Measurements from ENCODE around the gene MAP3K19.
"Not testable (repeated sequence)": the region's sequence is repeated elsewhere in the genome, so short reads cannot be mapped to it uniquely, and the experiment has no call there.

The MAP3K19 gene

GRCh38 chr2:134967166-134967565 is 80.1 kb downstream of the MAP3K19 start:
- WGBS, 2 experiments = 94 to 95% methylated on average over 10 of the region's 10 CpGs
- H3K4me1 ChIP-seq (ENCODE audit: control insufficient read depth, insufficient read depth, low read length); H3K27me3 ChIP-seq (ENCODE audit: control insufficient read depth, insufficient read depth, low read length, poor library complexity, severe bottlenecking); H3K27ac ChIP-seq (ENCODE audit: insufficient read depth, low read depth, low read length, poor library complexity, severe bottlenecking); H3K9me3 ChIP-seq (ENCODE audit: control insufficient read depth, low read length); H3K4me3 ChIP-seq (ENCODE audit: insufficient read depth, low read depth, low read length); H3K36me3 ChIP-seq (ENCODE audit: control insufficient read depth, insufficient read depth, low read length): not testable (repeated sequence)

DNA sequence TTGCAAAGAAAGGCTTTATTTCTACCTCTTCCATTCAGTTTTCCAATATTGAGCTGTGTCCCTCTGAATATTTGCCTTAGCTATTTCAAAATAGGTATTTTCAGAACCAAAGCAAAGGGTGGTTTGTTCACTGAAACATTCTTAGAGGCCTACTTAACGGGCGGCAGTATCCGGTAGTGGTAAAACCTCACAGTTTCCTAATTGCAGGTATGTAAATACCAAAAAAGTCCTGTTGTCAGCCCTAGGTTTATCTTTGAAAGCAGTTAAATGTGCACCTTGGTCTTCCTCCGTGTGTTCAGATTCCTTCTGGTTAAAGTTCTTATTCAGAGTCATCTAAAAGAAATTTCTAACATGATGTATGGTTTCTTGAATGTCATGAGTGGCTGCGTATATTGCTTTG is 89.8 kb downstream of the MAP3K19 start:
- no peak overlapping the region for H3K4me3 ChIP-seq (ENCODE audit: insufficient read depth, low read depth, low read length)
- H3K4me1 ChIP-seq (ENCODE audit: control insufficient read depth, insufficient read depth, low read length) = no peaks in the 10 kb centered on the region
- no peak overlapping the region for H3K27ac ChIP-seq (ENCODE audit: insufficient read depth, low read depth, low read length, poor library complexity, severe bottlenecking)
- H3K9me3 ChIP-seq (ENCODE audit: control insufficient read depth, low read length) = no peaks in the 10 kb centered on the region
- H3K27me3 ChIP-seq (ENCODE audit: control insufficient read depth, insufficient read depth, low read length, poor library complexity, severe bottlenecking) = no peaks in the 10 kb centered on the region
- peaks cover 12% of the 10 kb centered on the region for H3K36me3 ChIP-seq (ENCODE audit: control insufficient read depth, insufficient read depth, low read length)
- WGBS, 2 experiments = 94 to 100% methylated on average over 4 to 5 of the region's 5 CpGs

DNA sequence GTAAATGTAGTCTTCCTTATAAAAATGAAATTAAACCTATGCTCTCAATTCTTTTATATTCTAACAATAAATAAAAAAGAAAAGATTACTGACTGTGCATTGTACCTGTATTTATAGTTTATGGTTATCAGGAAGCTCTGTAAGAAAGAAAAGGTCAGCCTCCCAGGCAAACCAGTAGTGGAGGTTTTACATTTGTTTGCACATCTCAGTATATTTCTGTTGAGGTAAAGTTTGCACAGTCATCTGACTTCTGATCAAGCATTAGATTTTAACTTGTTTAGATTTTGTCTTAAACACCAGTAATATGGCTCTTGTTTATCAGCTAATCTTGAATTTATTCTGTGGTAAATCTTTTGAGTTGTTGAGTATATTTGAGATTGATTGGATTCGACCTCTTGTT is 91.5 kb downstream of the MAP3K19 start:
- 100% methylated on average over 1 of the region's 1 CpG for WGBS, 2 experiments
- H3K4me1 ChIP-seq (ENCODE audit: control insufficient read depth, insufficient read depth, low read length) = no peaks in the 10 kb centered on the region
- H3K4me3 ChIP-seq (ENCODE audit: insufficient read depth, low read depth, low read length) = no peak overlapping the region
- peaks cover 15% of the 10 kb centered on the region for H3K36me3 ChIP-seq (ENCODE audit: control insufficient read depth, insufficient read depth, low read length)
- no peak overlapping the region for H3K27ac ChIP-seq (ENCODE audit: insufficient read depth, low read depth, low read length, poor library complexity, severe bottlenecking)
- H3K27me3 ChIP-seq (ENCODE audit: control insufficient read depth, insufficient read depth, low read length, poor library complexity, severe bottlenecking) = no peaks in the 10 kb centered on the region
- no peaks in the 10 kb centered on the region for H3K9me3 ChIP-seq (ENCODE audit: control insufficient read depth, low read length)

GRCh38 chr2:134954065-134954464 is 93.2 kb downstream of the MAP3K19 start:
- Histone ChIP-seq H3K36me3 (ENCODE audit: control insufficient read depth, insufficient read depth, low read length) (peaks cover 27% of the 10 kb centered on the region), H3K27me3 (ENCODE audit: control insufficient read depth, insufficient read depth, low read length, poor library complexity, severe bottlenecking) (no peaks in the 10 kb centered on the region), H3K9me3 (ENCODE audit: control insufficient read depth, low read length) (no peaks in the 10 kb centered on the region), H3K27ac (ENCODE audit: insufficient read depth, low read depth, low read length, poor library complexity, severe bottlenecking) (no peak overlapping the region), H3K4me1 (ENCODE audit: control insufficient read depth, insufficient read depth, low read length) (no peaks in the 10 kb centered on the region), H3K4me3 (ENCODE audit: insufficient read depth, low read depth, low read length) (no peak overlapping the region)
- WGBS, 2 experiments = 93 to 94% methylated on average over 5 of the region's 5 CpGs

DNA sequence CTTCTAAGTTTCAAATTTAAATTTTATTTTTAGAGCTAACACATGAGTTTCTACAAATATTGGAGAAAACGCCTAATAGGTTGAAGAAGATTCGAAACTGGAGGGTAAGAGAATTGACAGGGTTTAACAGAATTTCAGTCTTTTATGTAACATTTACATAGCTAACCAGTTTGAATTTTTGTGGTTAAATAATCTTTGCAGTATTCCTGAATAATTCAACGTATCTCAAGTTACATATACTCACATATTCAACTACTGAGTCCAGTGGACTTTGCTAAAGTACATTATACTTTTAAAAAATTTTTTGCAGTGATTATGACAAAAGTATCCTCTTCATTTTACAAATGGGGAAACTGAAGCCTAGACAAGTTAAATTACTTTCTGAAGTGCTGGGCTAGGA is 94.6 kb downstream of the MAP3K19 start:
- Histone ChIP-seq H3K9me3 (ENCODE audit: control insufficient read depth, low read length) (no peaks in the 10 kb centered on the region), H3K4me3 (ENCODE audit: insufficient read depth, low read depth, low read length) (no peak overlapping the region), H3K27ac (ENCODE audit: insufficient read depth, low read depth, low read length, poor library complexity, severe bottlenecking) (no peak overlapping the region), H3K36me3 (ENCODE audit: control insufficient read depth, insufficient read depth, low read length) (peaks cover 31% of the 10 kb centered on the region), H3K4me1 (ENCODE audit: control insufficient read depth, insufficient read depth, low read length) (no peaks in the 10 kb centered on the region), H3K27me3 (ENCODE audit: control insufficient read depth, insufficient read depth, low read length, poor library complexity, severe bottlenecking) (no peaks in the 10 kb centered on the region)
- 100% methylated on average over 2 of the region's 3 CpGs; no CpG with 5 or more reads in 1 of the 2 experiments for WGBS, 2 experiments

DNA sequence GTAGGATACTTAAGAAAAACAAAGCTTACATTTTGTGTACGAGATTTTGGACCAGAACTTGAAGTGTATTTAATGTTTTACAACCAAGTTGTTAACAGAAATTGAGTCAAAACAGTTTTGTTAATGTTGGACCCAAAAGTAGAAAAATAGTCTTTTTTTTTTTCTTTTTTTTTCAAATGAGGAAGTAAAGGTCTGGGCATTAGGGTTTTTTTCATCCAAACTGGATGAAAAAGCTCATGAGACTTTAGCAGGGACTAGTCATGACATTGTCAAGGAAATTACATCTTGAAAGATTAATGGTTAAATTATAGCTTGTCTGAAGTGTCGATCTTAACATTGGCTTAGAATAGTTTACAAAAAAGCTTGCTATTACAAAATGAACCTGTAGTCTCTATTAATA is 96.4 kb downstream of the MAP3K19 start:
- Histone ChIP-seq H3K4me1 (ENCODE audit: control insufficient read depth, insufficient read depth, low read length) (no peaks in the 10 kb centered on the region), H3K9me3 (ENCODE audit: control insufficient read depth, low read length) (no peaks in the 10 kb centered on the region), H3K36me3 (ENCODE audit: control insufficient read depth, insufficient read depth, low read length) (peaks cover 31% of the 10 kb centered on the region), H3K27me3 (ENCODE audit: control insufficient read depth, insufficient read depth, low read length, poor library complexity, severe bottlenecking) (no peaks in the 10 kb centered on the region), H3K4me3 (ENCODE audit: insufficient read depth, low read depth, low read length) (no peak overlapping the region), H3K27ac (ENCODE audit: insufficient read depth, low read depth, low read length, poor library complexity, severe bottlenecking) (no peak overlapping the region)
- 85 to 100% methylated on average over 2 of the region's 2 CpGs for WGBS, 2 experiments

- H3K27me3 ChIP-seq (ENCODE audit: control insufficient read depth, insufficient read depth, low read length, poor library complexity, severe bottlenecking) = no peaks in the 10 kb centered on the region
- no peaks in the 10 kb centered on the region for H3K9me3 ChIP-seq (ENCODE audit: control insufficient read depth, low read length)
- H3K27ac ChIP-seq (ENCODE audit: insufficient read depth, low read depth, low read length, poor library complexity, severe bottlenecking) = no peak overlapping the region
- no peak overlapping the region for H3K4me3 ChIP-seq (ENCODE audit: insufficient read depth, low read depth, low read length)
- H3K4me1 ChIP-seq (ENCODE audit: control insufficient read depth, insufficient read depth, low read length) = no peaks in the 10 kb centered on the region
- peaks cover 31% of the 10 kb centered on the region for H3K36me3 ChIP-seq (ENCODE audit: control insufficient read depth, insufficient read depth, low read length)
- WGBS, 2 experiments = 93 to 94% methylated on average over 7 of the region's 7 CpGs
Measured at GRCh38 chr2:134949981-134950708, 97.1 kb downstream of the MAP3K19 start.

DNA sequence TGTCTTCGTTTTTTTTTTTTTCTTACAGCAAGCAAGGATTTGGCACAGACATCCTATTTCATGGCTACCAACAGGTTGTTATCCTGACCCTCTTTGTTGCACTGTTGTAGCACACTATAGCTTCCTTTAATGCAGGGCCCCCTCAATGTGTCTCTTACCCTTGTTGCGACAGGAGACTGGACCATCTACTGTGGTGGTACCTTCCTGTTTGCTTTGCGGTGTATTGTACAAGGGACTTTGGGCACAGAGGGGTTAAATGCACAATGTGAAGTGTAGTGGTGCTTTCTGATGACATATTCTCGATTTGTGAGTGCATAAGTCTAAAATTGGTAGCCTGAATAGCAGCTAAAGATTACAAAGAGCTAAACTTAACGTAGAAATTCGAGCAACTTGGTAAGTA is 101.2 kb downstream of the MAP3K19 start:
- Histone ChIP-seq H3K4me1 (ENCODE audit: control insufficient read depth, insufficient read depth, low read length) (peaks cover 4% of the 10 kb centered on the region), H3K9me3 (ENCODE audit: control insufficient read depth, low read length) (no peaks in the 10 kb centered on the region), H3K4me3 (ENCODE audit: insufficient read depth, low read depth, low read length) (no peak overlapping the region), H3K27ac (ENCODE audit: insufficient read depth, low read depth, low read length, poor library complexity, severe bottlenecking) (no peak overlapping the region), H3K36me3 (ENCODE audit: control insufficient read depth, insufficient read depth, low read length) (peaks cover 20% of the 10 kb centered on the region), H3K27me3 (ENCODE audit: control insufficient read depth, insufficient read depth, low read length, poor library complexity, severe bottlenecking) (no peaks in the 10 kb centered on the region)
- WGBS, 2 experiments = 97 to 98% methylated on average over 5 to 6 of the region's 6 CpGs

DNA sequence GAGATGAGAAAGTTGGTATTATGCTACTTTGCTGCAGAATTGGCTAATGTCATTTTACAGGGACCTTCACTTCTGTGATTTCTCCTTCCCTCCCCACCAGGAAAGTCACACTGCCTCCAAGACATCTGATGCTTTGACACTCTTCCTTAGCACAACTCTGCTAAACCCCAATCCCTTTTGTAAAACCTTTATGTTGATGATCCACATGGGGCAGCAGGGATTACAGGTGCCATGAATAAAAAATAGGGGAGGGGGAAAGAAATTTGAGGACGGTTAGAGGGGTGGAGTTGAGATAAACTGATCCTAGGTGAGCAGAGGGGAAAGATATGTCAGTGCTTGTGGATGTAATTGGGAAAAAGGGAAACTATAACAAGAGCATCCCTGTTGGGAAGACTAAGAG is 102.3 kb downstream of the MAP3K19 start:
- peaks cover 21% of the 10 kb centered on the region for H3K36me3 ChIP-seq (ENCODE audit: control insufficient read depth, insufficient read depth, low read length)

GRCh38 chr2:134943540-134943939 is 103.7 kb downstream of the MAP3K19 start:
- H3K9me3 ChIP-seq (ENCODE audit: control insufficient read depth, low read length) = no peaks in the 10 kb centered on the region
- WGBS, 2 experiments = 100% methylated on average over 1 of the region's 2 CpGs; no CpG with 5 or more reads in 1 of the 2 experiments
- H3K4me3 ChIP-seq (ENCODE audit: insufficient read depth, low read depth, low read length) = no peak overlapping the region
- H3K27me3 ChIP-seq (ENCODE audit: control insufficient read depth, insufficient read depth, low read length, poor library complexity, severe bottlenecking) = no peaks in the 10 kb centered on the region
- H3K36me3 ChIP-seq (ENCODE audit: control insufficient read depth, insufficient read depth, low read length) = peaks cover 21% of the 10 kb centered on the region
- H3K4me1 ChIP-seq (ENCODE audit: control insufficient read depth, insufficient read depth, low read length) = peaks cover 4% of the 10 kb centered on the region
- H3K27ac ChIP-seq (ENCODE audit: insufficient read depth, low read depth, low read length, poor library complexity, severe bottlenecking) = no peak overlapping the region

More for the DNA sequence above, 102.3 kb downstream of the MAP3K19 start:
- Histone ChIP-seq H3K4me3 (ENCODE audit: insufficient read depth, low read depth, low read length) (no peak overlapping the region), H3K4me1 (ENCODE audit: control insufficient read depth, insufficient read depth, low read length) (peaks cover 4% of the 10 kb centered on the region), H3K27me3 (ENCODE audit: control insufficient read depth, insufficient read depth, low read length, poor library complexity, severe bottlenecking) (no peaks in the 10 kb centered on the region), H3K27ac (ENCODE audit: insufficient read depth, low read depth, low read length, poor library complexity, severe bottlenecking) (no peak overlapping the region), H3K9me3 (ENCODE audit: control insufficient read depth, low read length) (no peaks in the 10 kb centered on the region)
- 58 to 60% methylated on average over 1 of the region's 1 CpG for WGBS, 2 experiments
